Chondrocyte (in vitro differentiated cells): ENCODE results near the gene USP17L13. TPM values are rescaled to one million over a fixed set of nuclear protein-coding genes. Genes with fewer than 3 reads are reported as not detected.
"Not testable (repeated sequence)": the region's sequence is repeated elsewhere in the genome, so short reads cannot be mapped to it uniquely, and the experiment has no call there.

Experiments
- DNase-seq: peaks from one replicate; pipeline ENCODE4 v3.0.0; 2021; ENCODE audit warnings: mixed read lengths, low spot score
- H3K27ac Mint-ChIP-seq: one replicate; pipeline ENCODE4 v1.8.0; 2021; ENCODE audit warnings: mild to moderate bottlenecking, moderate library complexity, mixed read lengths; ENCODE audit not compliant: unreplicated experiment
- H3K27me3 Mint-ChIP-seq: 2 replicates; pipeline ENCODE4 v1.8.0; 2021; ENCODE audit warnings: low read depth, mixed read lengths
- H3K36me3 Mint-ChIP-seq: 2 replicates; pipeline ENCODE4 v1.8.0; 2021; ENCODE audit warnings: low read depth, mixed read lengths
- H3K4me1 Mint-ChIP-seq: 2 replicates; pipeline ENCODE4 v1.8.0; 2021; ENCODE audit warnings: low read depth, mild to moderate bottlenecking, mixed read lengths
- H3K4me3 Mint-ChIP-seq: one replicate; pipeline ENCODE4 v1.8.0; 2021; ENCODE audit warnings: mild to moderate bottlenecking, moderate library complexity, mixed read lengths; ENCODE audit not compliant: unreplicated experiment
- H3K9me3 Mint-ChIP-seq: 2 replicates; pipeline ENCODE4 v1.8.0; 2021; ENCODE audit warnings: low read depth, mixed read lengths
- total RNA-seq: library from RNA; stranded (reverse); gene quantifications from 3 replicates; pipeline ENCODE4 v1.2.1, GENCODE V29; 2021

Gene USP17L13
- total RNA-seq, 1 donor from 2014 or later: not detected

DNA sequence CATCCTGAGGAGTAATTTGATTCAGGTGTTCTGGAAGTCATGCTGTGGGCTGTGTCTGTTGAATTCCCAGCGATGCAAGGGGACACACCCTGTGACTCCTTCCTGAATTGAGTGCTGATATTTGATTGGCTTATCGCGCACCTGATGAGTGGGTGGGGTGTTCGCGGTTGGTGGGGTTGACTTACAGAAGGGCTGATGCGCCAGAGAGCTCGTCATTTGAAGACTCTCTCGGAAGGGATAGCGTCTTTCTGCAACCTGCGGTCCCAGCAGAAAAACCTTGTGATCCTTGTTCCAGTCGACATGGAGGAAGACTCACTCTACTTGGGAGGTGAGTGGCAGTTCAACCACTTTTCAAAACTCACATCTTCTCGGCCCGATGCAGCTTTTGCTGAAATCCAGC lies 37.9 kb downstream of the USP17L13 start, which contains the start of gene USP17L21:
USP17L21 (plus strand) TSS at position 301 of the 400 bp plus-strand sequence; CDS start at position 301, 0 bp downstream.
- not testable (repeated sequence) for H3K4me1 Mint-ChIP-seq, DNase-seq, H3K4me3 Mint-ChIP-seq, H3K27me3 Mint-ChIP-seq, H3K36me3 Mint-ChIP-seq, H3K9me3 Mint-ChIP-seq, H3K27ac Mint-ChIP-seq

DNA sequence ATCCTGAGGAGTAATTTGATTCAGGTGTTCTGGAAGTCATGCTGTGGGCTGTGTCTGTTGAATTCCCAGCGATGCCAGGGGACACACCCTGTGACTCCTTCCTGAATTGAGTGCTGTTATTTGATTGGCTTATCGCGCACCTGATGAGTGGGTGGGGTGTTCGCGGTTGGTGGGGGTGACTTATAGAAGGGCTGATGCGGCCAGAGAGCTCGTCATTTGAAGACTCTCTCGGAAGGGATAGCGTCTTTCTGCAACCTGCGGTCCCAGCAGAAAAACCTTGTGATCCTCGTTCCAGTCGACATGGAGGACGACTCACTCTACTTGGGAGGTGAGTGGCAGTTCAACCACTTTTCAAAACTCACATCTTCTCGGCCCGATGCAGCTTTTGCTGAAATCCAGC lies 42.6 kb downstream of the USP17L13 start, which contains the start of gene USP17L22:
USP17L22 (plus strand) TSS at position 301 of the 400 bp plus-strand sequence; CDS start at position 301, 0 bp downstream.
- H3K4me3 Mint-ChIP-seq, H3K27ac Mint-ChIP-seq, DNase-seq, H3K36me3 Mint-ChIP-seq, H3K9me3 Mint-ChIP-seq, H3K4me1 Mint-ChIP-seq, H3K27me3 Mint-ChIP-seq: not testable (repeated sequence)

DNA sequence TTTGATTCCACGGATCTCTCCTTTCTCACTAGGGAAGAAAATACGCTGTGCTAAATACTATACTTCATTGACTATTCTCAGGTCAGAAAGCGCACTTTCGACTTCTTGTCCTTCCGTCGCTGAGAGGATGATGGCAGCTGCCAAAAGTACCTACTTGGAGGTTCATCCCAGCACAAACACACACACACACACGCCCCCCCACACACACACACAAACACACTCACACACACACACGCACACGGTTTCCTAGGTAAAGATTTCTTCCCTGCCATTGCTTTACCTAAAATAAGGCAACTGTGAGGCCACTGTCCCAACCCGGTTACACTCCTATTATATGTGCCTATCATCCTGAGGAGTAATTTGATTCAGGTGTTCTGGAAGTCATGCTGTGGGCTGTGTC lies 47.0 kb downstream of the USP17L13 start:
- DNase-seq: peak; percentile 99
- not testable (repeated sequence) for H3K9me3 Mint-ChIP-seq, H3K27me3 Mint-ChIP-seq, H3K4me1 Mint-ChIP-seq, H3K4me3 Mint-ChIP-seq, H3K27ac Mint-ChIP-seq, H3K36me3 Mint-ChIP-seq

Other genes with a start within 250 kb of the USP17L13 start
- not detected in 3 replicates for gene FAM90A26, start 54.5 kb upstream of the USP17L13 start, total RNA-seq
- gene USP17L10, start 14.2 kb upstream of the USP17L13 start, total RNA-seq: not detected in 3 replicates
- not detected in 3 replicates for gene USP17L11, start 9.5 kb upstream of the USP17L13 start, total RNA-seq
- not detected in 3 replicates for gene USP17L12, start 4.7 kb upstream of the USP17L13 start, total RNA-seq
- gene USP17L15, start 9.5 kb downstream of the USP17L13 start, total RNA-seq: not detected in 3 replicates
- gene USP17L17, start 19.0 kb downstream of the USP17L13 start, total RNA-seq: not detected in 3 replicates
- not detected in 3 replicates for gene USP17L18, start 23.7 kb downstream of the USP17L13 start, total RNA-seq
- not detected in 3 replicates for gene USP17L19, start 28.5 kb downstream of the USP17L13 start, total RNA-seq
- gene USP17L20, start 33.2 kb downstream of the USP17L13 start, total RNA-seq: not detected in 3 replicates
- not detected in 3 replicates for gene USP17L21, start 38.0 kb downstream of the USP17L13 start, total RNA-seq
- not detected in 3 replicates for gene USP17L22, start 42.7 kb downstream of the USP17L13 start, total RNA-seq
- not detected in 3 replicates for gene USP17L24, start 100.3 kb downstream of the USP17L13 start, total RNA-seq
- not detected in 3 replicates for gene USP17L25, start 105.0 kb downstream of the USP17L13 start, total RNA-seq
- not detected in 3 replicates for gene USP17L26, start 109.8 kb downstream of the USP17L13 start, total RNA-seq
- gene USP17L5, start 114.5 kb downstream of the USP17L13 start, total RNA-seq: not detected in 3 replicates
- gene USP17L27, start 119.3 kb downstream of the USP17L13 start, total RNA-seq: not detected in 3 replicates
- not detected in 3 replicates for gene USP17L28, start 124.0 kb downstream of the USP17L13 start, total RNA-seq
- not detected in 3 replicates for gene USP17L29, start 128.7 kb downstream of the USP17L13 start, total RNA-seq
- gene USP17L30, start 138.2 kb downstream of the USP17L13 start, total RNA-seq: not detected in 3 replicates
- not detected in 3 replicates for gene DEFB131A, start 219.5 kb downstream of the USP17L13 start, total RNA-seq